ENCODE data around the gene ANXA11.
"Not testable (repeated sequence)": the region's sequence is repeated elsewhere in the genome, so short reads cannot be mapped to it uniquely, and the experiment has no call there.

The ANXA11 gene

GRCh38 chr10:80205477-80206276 is at the start of gene ANXA11:
TSS of gene ANXA11 (minus strand) at chr10:80205537. CDS start at chr10:80172861, 32,676 bp downstream.
- peak; percentile 84 for DNase-seq

DNA sequence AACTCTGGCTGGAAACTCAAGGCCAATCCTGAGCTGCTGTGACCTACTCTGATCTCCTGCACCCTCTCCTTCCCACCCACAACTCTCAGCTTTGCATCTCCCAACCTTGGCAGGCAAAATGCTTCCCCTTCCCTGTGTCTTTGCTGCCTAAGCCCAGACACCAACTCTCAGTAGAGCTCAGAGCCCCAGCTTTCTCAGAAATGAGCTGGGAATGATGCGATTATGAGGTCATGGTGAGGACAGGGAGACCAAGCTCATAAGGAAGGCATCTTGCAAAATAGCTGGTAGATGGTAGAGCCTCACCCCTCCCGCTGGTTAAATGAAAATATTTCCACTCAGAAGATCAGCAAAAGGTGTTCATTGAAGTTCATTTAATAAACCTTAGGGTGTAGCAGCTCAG is 49.4 kb upstream of the ANXA11 start:
- DNase-seq = not testable (repeated sequence)

DNA sequence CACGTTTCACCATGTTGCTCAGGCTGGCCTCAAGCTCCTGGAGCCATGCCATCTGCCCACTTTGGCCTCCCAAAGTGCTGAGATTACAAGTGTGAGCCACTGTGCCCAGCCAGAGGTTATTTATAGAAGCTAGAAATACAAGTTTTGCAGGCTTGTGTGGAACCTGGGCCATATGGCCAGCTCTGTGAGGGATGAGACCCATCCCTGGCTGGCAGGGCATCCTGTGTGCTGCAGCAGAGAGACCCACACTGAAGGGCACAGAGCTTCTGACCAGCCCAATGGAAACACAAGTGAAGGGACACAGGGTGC is 48.6 kb upstream of the ANXA11 start:
- not testable (repeated sequence) for DNase-seq

GRCh38 chr10:80253266-80253962 is 48.1 kb upstream of the ANXA11 start:
- DNase-seq = no peak

DNA sequence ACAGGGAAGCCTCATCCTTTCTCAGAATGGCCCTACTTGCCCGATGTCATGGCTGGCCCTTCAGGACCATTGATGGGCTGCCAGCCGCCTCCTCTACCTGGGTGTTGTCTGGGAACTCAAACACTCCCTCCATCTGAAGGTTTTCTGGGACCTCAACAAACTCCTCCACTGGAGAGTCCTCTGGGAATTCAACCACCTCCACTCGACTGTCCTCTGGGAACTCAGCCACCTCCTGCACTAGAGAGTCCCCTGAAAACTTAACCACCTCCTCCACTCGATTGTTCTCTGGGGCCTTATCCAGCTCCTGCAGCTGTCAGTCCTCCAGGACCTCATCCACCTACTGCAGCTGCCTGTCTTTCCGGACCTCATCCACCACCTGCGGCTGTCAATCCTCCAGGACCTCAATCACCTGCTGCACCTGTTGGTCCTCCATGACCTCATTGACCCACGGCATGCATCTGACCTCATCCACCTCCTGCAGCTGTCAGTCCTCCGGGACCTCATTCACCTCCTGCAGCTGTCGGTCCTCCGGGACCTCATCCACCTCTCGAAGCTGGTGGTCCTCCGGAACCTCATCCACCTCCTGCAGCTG is 47.1 kb upstream of the ANXA11 start:
- no peak for DNase-seq

GRCh38 chr10:80251703-80252280 is 46.5 kb upstream of the ANXA11 start:
- DNase-seq = not testable (repeated sequence)

- DNase-seq = not testable (repeated sequence)
Observed at GRCh38 chr10:80250399-80250798, 45.1 kb upstream of the ANXA11 start.

DNA sequence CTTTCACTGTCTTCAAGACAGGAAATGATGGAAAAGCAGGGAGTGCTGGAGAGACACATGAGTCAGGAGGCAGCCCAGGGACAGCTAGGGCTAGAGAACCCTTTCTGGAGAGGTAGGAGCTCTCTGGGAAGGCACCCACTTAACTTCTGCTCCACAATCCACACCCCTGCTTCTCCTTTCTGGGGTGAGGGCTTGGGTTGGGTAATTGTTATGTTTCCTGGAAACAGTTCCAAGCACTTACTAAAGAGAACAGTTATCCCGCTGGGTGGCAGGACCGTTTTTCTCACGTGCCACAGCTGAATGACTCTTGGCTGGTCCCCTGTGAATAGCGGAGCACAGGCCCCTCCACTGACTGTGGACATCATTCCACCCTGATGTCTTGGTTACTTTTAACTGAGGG is 44.6 kb upstream of the ANXA11 start:
- DNase-seq = not testable (repeated sequence)

DNA sequence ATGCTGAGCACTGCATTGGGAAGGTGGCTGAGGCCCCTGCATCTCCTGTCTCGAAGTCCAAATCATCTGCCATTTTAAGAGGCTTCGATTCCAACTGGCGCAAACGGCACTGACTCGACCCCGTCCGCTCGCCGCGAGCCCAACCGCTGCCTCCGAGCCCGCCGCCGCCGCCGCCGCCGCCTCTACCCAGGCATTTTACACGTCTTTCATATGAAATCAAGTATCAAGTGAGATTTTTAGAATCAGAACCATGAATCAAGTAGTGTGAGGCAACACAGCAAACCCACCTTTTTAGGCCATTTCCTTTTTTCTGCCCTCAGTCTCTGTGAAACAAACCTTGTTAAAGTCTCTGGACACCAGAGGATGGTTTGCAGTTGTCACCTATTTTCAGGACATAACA is 42.3 kb upstream of the ANXA11 start:
- DNase-seq = not testable (repeated sequence)

GRCh38 chr10:80244371-80244770 is 39.0 kb upstream of the ANXA11 start:
- not testable (repeated sequence) for DNase-seq

DNA sequence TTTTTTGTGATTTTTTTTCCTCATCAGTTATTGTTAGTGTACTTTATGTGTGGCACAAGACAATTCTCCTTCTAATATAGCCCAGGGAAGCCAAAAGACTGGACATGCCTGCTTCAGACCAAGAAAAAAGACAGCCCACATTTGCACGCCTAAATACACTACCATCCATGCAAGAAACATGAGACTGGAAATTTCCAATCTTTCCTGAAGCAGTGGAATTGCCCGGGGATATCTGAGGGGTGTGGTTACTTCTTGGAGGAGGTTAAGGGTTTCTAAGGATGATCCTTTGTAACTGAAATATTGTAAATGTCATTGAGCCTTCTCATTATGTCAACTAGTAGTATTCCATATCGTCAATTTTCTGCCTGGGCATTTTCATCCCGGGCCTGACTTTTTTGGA is 37.0 kb upstream of the ANXA11 start:
- DNase-seq = not testable (repeated sequence)

DNA sequence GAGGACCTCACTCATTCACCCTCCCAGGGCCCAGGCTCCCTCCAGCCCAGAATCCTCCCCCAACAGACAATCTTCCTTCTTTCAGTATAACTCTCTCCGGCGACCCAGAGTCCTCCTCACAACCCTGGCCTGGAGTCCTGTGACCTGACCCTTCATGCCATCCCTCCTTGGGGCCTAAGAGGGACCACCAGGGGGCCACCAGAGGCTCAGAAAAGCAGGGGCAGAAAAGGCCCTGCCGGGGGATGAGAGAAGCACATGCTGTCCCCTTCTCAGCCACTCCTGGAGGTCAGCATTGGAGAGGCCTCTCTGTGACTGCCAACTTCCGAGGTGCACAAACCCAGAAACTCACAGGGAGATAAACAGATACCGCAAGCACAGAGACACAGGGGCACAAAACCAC is 31.1 kb upstream of the ANXA11 start:
- DNase-seq = not testable (repeated sequence)

GRCh38 chr10:80234331-80235235 is 29.2 kb upstream of the ANXA11 start:
- DNase-seq = not testable (repeated sequence)

GRCh38 chr10:80233871-80234270 is 28.5 kb upstream of the ANXA11 start:
- DNase-seq = not testable (repeated sequence)

GRCh38 chr10:80226723-80227122 is 21.4 kb upstream of the ANXA11 start:
- DNase-seq = not testable (repeated sequence)

GRCh38 chr10:80223031-80223419 is 17.7 kb upstream of the ANXA11 start:
- DNase-seq = not testable (repeated sequence)

DNA sequence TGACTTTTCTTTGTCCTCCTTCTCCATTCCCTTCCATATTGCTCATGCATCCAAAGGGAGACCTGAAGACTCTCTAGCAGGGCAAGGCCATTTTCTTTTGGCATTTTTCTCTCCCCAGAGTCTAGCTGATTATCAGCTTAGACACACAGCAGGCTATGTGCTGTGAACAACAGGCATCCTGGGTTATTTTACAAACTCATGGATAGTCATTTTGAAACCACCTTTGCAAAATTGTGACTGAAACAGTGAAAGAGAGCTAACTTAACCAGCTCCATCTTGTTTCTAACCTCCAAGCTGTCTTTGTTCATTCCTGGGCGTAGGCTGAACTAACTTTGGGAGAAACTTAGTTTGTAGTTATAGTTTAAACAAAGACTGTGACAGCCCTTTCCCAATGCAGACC is 13.5 kb upstream of the ANXA11 start:
- DNase-seq = not testable (repeated sequence)

- DNase-seq = not testable (repeated sequence)
Observed at GRCh38 chr10:80214368-80214982, 9.1 kb upstream of the ANXA11 start.

GRCh38 chr10:80212535-80213115 is 7.3 kb upstream of the ANXA11 start:
- not testable (repeated sequence) for DNase-seq

- DNase-seq = no peak
Observed at GRCh38 chr10:80211786-80212185, 6.4 kb upstream of the ANXA11 start.

- no peak for DNase-seq
Observed at GRCh38 chr10:80210259-80210658, 4.9 kb upstream of the ANXA11 start.

Measured in stimulated activated CD4-positive, alpha-beta T cell treated with anti-CD3 and anti-CD28 coated beads, Interleukin-12 subunit alpha, Interleukin-12 subunit beta, amount 100 ng/mL, for 4 hours (primary cell).